GM12878 (cell line): Measurements from ENCODE around the gene DNAJB6. TPM values are rescaled to one million over a fixed set of nuclear protein-coding genes. Genes with fewer than 3 reads are reported as not detected.

ENCODE experiments used
- CBFB ChIP-seq: IDR thresholded peaks from 2 replicates; pipeline ENCODE4 v1.6.1; 2016; ENCODE audit warnings: antibody characterized with exemption, low read depth
- RB1 ChIP-seq: fragments of 450-650 bp; formaldehyde crosslinking; IDR thresholded peaks from 2 replicates; pipeline ENCODE4 v1.6.1; 2017; ENCODE audit warnings: mild to moderate bottlenecking, borderline replicate concordance
- RUNX3 ChIP-seq: IDR thresholded peaks from 2 replicates; pipeline ENCODE4 v1.6.1; 2012; ENCODE audit warnings: low read length, inconsistent platforms
- SMAD1 ChIP-seq: fragments of 450-650 bp; IDR thresholded peaks from 2 replicates; pipeline ENCODE4 v1.6.1; 2018; ENCODE audit warnings: mild to moderate bottlenecking, low read depth; ENCODE audit not compliant: partially characterized antibody
- YY1 ChIP-seq: IDR thresholded peaks from 2 replicates; pipeline ENCODE4 v1.6.1; 2011; ENCODE audit warnings: low read depth, mild to moderate bottlenecking, low read length
- polyA plus RNA-seq, 11 experiments: library from polyadenylated mRNA; depleted of rRNA in 4 of 11; unstranded in 6 of 11; stranded (reverse) in 5 of 11; fragments of >200 nt; fragmentation: Nextera tagmentation in 4 of 11; fragmentation: Illumina TruSeq in 1 of 11; extraction: Ambion mirVana in 4 of 11; extraction: Trizol in 1 of 11; gene quantifications; 1 replicate in 1 of 11; 2 replicates in 10 of 11; pipeline versions ENCODE4 v1.2.1 to v1.2.3, GENCODE V29; 2011 to 2016; ENCODE audit warnings: inconsistent platforms in 2 of 11, missing spikeins in 2 of 11, low read depth in 1 of 11
- total RNA-seq, 4 experiments: library from RNA; depleted of rRNA in 3 of 4; stranded (reverse); fragments of >200 nt in 3 of 4; fragmentation: Illumina TruSeq in 1 of 4; extraction: Trizol in 1 of 4; gene quantifications; 2 replicates each; pipeline versions ENCODE4 v1.2.1 to v1.2.3, GENCODE V29; 2013 to 2021
- TF ChIP-seq, protein P1 (sequence below): fragments of 450-650 bp; IDR thresholded peaks from 2 replicates; pipeline ENCODE4 v1.6.1; 2016; ENCODE audit warnings: mild to moderate bottlenecking, moderate library complexity, borderline replicate concordance

DNAJB6 gene
- total and polyA plus RNA-seq, 10 of the 15 experiments (the other 5 are each of a cell fraction or from before 2014, with no cell fraction given): 34.5 to 117 (median 53.1) TPM

DNA sequence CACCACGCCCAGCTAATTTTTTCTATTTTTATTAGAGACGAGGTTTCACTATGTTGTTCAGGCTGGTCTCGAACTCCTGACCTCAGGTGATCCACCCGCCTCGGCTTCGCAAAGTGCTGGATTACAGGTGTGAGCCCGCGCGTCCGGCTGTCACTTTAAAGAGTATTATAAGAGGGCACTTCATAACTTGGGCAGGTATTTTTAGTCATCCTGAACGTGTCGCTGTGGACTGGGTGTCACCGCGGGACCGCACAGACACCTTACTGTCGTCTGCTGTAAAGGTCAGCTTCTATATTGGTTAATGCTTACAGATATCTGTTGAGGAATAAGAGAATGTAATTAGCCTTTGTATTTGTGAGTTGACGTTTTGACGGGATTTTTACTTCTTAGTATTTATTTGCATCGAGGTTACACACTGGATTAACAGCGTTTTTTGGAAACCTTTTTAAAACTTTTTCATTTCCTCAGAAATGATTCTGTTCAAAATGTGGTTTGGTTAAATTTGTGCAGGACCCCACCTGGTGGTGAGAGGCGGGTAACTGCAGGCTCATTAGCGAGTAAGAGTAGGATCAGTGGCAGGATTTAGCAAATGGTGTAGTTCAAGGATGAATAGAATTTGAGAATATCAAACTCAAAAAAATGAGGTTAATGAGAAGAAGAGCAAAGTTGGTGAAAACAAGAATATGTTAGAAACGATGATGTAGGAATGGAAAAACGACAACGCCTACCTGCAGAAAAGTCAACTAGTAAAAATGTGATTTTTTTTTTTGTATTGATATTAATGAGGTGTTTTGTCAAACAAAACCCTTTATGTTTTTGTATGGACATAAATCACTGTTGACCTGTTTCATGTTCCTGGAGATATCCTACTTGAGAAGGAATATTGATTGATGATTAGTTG lies 3.2 kb downstream of the DNAJB6 start (continued):
- TF ChIP-seq, protein P1, sequence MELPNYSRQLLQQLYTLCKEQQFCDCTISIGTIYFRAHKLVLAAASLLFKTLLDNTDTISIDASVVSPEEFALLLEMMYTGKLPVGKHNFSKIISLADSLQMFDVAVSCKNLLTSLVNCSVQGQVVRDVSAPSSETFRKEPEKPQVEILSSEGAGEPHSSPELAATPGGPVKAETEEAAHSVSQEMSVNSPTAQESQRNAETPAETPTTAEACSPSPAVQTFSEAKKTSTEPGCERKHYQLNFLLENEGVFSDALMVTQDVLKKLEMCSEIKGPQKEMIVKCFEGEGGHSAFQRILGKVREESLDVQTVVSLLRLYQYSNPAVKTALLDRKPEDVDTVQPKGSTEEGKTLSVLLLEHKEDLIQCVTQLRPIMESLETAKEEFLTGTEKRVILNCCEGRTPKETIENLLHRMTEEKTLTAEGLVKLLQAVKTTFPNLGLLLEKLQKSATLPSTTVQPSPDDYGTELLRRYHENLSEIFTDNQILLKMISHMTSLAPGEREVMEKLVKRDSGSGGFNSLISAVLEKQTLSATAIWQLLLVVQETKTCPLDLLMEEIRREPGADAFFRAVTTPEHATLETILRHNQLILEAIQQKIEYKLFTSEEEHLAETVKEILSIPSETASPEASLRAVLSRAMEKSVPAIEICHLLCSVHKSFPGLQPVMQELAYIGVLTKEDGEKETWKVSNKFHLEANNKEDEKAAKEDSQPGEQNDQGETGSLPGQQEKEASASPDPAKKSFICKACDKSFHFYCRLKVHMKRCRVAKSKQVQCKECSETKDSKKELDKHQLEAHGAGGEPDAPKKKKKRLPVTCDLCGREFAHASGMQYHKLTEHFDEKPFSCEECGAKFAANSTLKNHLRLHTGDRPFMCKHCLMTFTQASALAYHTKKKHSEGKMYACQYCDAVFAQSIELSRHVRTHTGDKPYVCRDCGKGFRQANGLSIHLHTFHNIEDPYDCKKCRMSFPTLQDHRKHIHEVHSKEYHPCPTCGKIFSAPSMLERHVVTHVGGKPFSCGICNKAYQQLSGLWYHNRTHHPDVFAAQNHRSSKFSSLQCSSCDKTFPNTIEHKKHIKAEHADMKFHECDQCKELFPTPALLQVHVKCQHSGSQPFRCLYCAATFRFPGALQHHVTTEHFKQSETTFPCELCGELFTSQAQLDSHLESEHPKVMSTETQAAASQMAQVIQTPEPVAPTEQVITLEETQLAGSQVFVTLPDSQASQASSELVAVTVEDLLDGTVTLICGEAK: no peak
- TF ChIP-seq YY1 (0 out of 2 replicates have a peak, but pooled peaks have one; percentile 51), CBFB (no peak), RB1 (0 out of 2 replicates have a peak, but pooled peaks have one; percentile 46), RUNX3 (peak; percentile 31; the same call in 1 of the 2 replicates), SMAD1 (peak; percentile 26)
